H9 (cell line): ENCODE measurements around the gene TMC1. TPM values are rescaled to one million over a fixed set of nuclear protein-coding genes. Genes with fewer than 3 reads are reported as not detected.

ENCODE experiments used
- DNase-seq: peaks from one replicate; pipeline ENCODE4 v3.0.0-alpha.2; 2017
- H2AFZ ChIP-seq: one replicate; pipeline ENCODE4 v1.6.1; 2013; ENCODE audit warnings: mild to moderate bottlenecking, low read length, control low read depth, moderate library complexity
- H2AK5ac ChIP-seq: 2 replicates; pipeline ENCODE4 v1.6.1; 2013; ENCODE audit warnings: low read length, control low read depth, mixed read lengths; ENCODE audit not compliant: insufficient read length
- H2BK120ac ChIP-seq: one replicate; pipeline ENCODE4 v1.6.1; 2013; ENCODE audit warnings: low read depth, mild to moderate bottlenecking, low read length, control low read depth, inconsistent platforms; ENCODE audit not compliant: poor library complexity, severe bottlenecking
- H2BK12ac ChIP-seq: 2 replicates; pipeline ENCODE4 v1.6.1; 2013; ENCODE audit warnings: low read length, control low read depth, mixed read lengths, low read depth; ENCODE audit not compliant: insufficient read length
- H2BK15ac ChIP-seq: 2 replicates; pipeline ENCODE4 v1.6.1; 2013; ENCODE audit warnings: low read depth, low read length, control low read depth
- H2BK20ac ChIP-seq: one replicate; pipeline ENCODE4 v1.6.1; 2013; ENCODE audit warnings: low read depth, mild to moderate bottlenecking, low read length, control low read depth, inconsistent platforms; ENCODE audit not compliant: poor library complexity, severe bottlenecking
- H2BK5ac ChIP-seq: 2 replicates; pipeline ENCODE4 v1.6.1; 2013; ENCODE audit warnings: low read length, control low read depth, mixed read lengths; ENCODE audit not compliant: insufficient read length
- H3K14ac ChIP-seq: 2 replicates; pipeline ENCODE4 v1.6.1; 2013; ENCODE audit warnings: low read length, control low read depth; ENCODE audit not compliant: insufficient read depth
- H3K18ac ChIP-seq: 2 replicates; pipeline ENCODE4 v1.6.1; 2013; ENCODE audit warnings: low read depth, mild to moderate bottlenecking, mixed read lengths, low read length, control low read depth; ENCODE audit not compliant: insufficient read length
- H3K23ac ChIP-seq: 2 replicates; pipeline ENCODE4 v1.6.1; 2013; ENCODE audit warnings: low read length, control low read depth, mixed read lengths, low read depth; ENCODE audit not compliant: insufficient read length
- H3K23me2 ChIP-seq: 2 replicates; pipeline ENCODE4 v1.6.1; 2013; ENCODE audit warnings: low read depth, mild to moderate bottlenecking, mixed read lengths, low read length, control low read depth; ENCODE audit not compliant: insufficient read length, poor library complexity, severe bottlenecking
- H3K27ac ChIP-seq: 2 replicates; pipeline ENCODE4 v1.5.1; 2013; ENCODE audit warnings: low read length, control low read depth, mixed read lengths, low read depth; ENCODE audit not compliant: insufficient read length
- H3K27me3 ChIP-seq: 2 replicates; pipeline ENCODE4 v1.6.1; 2013; ENCODE audit warnings: low read length, control low read depth, inconsistent platforms; ENCODE audit not compliant: insufficient read depth
- H3K4ac ChIP-seq: 2 replicates; pipeline ENCODE4 v1.6.1; 2013; ENCODE audit warnings: low read depth, mild to moderate bottlenecking, control low read depth, inconsistent platforms, low read length, moderate library complexity
- H3K4me1 ChIP-seq: 2 replicates; pipeline ENCODE4 v1.6.1; 2013; ENCODE audit warnings: low read length, control low read depth, inconsistent platforms; ENCODE audit not compliant: insufficient read depth
- H3K4me2 ChIP-seq: 2 replicates; pipeline ENCODE4 v1.6.1; 2013; ENCODE audit warnings: low read length, control low read depth, mixed read lengths; ENCODE audit not compliant: insufficient read length, insufficient read depth
- H3K56ac ChIP-seq: 2 replicates; pipeline ENCODE4 v1.6.1; 2013; ENCODE audit warnings: low read depth, mild to moderate bottlenecking, mixed read lengths, low read length, control low read depth; ENCODE audit not compliant: insufficient read length
- H3K79me1 ChIP-seq: 2 replicates; pipeline ENCODE4 v1.6.1; 2013; ENCODE audit warnings: low read depth, mild to moderate bottlenecking, moderate library complexity, low read length, control low read depth, inconsistent platforms; ENCODE audit not compliant: insufficient read depth, poor library complexity, severe bottlenecking
- H3K79me2 ChIP-seq: 2 replicates; pipeline ENCODE4 v1.6.1; 2013; ENCODE audit warnings: low read length, control low read depth, inconsistent platforms; ENCODE audit not compliant: insufficient read depth
- H3K9ac ChIP-seq: 2 replicates; pipeline ENCODE4 v1.6.1; 2013; ENCODE audit warnings: low read length, control low read depth, mixed read lengths; ENCODE audit not compliant: insufficient read length; ENCODE audit errors: extremely low read depth
- H3K9me3 ChIP-seq: one replicate; pipeline ENCODE4 v1.6.1; 2013; ENCODE audit warnings: low read depth, low read length, inconsistent platforms; ENCODE audit not compliant: control insufficient read depth
- H3T11ph ChIP-seq: one replicate; pipeline ENCODE4 v1.6.1; 2013; ENCODE audit warnings: mild to moderate bottlenecking, low read length, control low read depth, inconsistent platforms
- H4K20me1 ChIP-seq: one replicate; pipeline ENCODE4 v1.6.1; 2013; ENCODE audit not compliant: control insufficient read depth, insufficient read length, insufficient read depth
- H4K5ac ChIP-seq: 2 replicates; pipeline ENCODE4 v1.6.1; 2013; ENCODE audit warnings: low read depth, mild to moderate bottlenecking, mixed read lengths, low read length, control low read depth; ENCODE audit not compliant: insufficient read length
- H4K8ac ChIP-seq: replicated peaks from 2 replicates; pipeline ENCODE4 v1.6.1; 2013; ENCODE audit warnings: low read length, control low read depth, mixed read lengths, low read depth; ENCODE audit not compliant: insufficient read length
- H4K91ac ChIP-seq: 2 replicates; pipeline ENCODE4 v1.6.1; 2013; ENCODE audit warnings: low read depth, mild to moderate bottlenecking, moderate library complexity, mixed read lengths, low read length, control low read depth; ENCODE audit not compliant: insufficient read length
- H3K27ac Mint-ChIP-seq, 3 experiments: 2 replicates in 2 of 3; 3 replicates in 1 of 3; pipeline ENCODE4 v1.8.0; 2020 to 2021; ENCODE audit warnings: mixed read lengths in 3 of 3, mild to moderate bottlenecking in 1 of 3, moderate library complexity in 1 of 3
- H3K27me3 Mint-ChIP-seq: 2 replicates; pipeline ENCODE4 v1.8.0; 2021; ENCODE audit warnings: low read depth, mild to moderate bottlenecking, moderate library complexity, mixed read lengths
- H3K36me3 Mint-ChIP-seq, 3 experiments: 2 replicates in 2 of 3; 3 replicates in 1 of 3; pipeline ENCODE4 v1.8.0; 2020 to 2021; ENCODE audit warnings: low read depth in 3 of 3, mixed read lengths in 3 of 3; ENCODE audit not compliant: insufficient read depth in 1 of 3
- H3K4me1 Mint-ChIP-seq, 2 experiments: 2 replicates each; pipeline ENCODE4 v1.8.0; 2020; ENCODE audit warnings: mixed read lengths in 2 of 2
- H3K4me3 Mint-ChIP-seq, 2 experiments: 2 replicates in 1 of 2; 3 replicates in 1 of 2; pipeline ENCODE4 v1.8.0; 2020 to 2021; ENCODE audit warnings: mild to moderate bottlenecking in 2 of 2, mixed read lengths in 2 of 2, moderate library complexity in 1 of 2
- H3K9me3 Mint-ChIP-seq, 2 experiments: 2 replicates in 1 of 2; 3 replicates in 1 of 2; pipeline ENCODE4 v1.8.0; 2020; ENCODE audit warnings: mild to moderate bottlenecking in 2 of 2, mixed read lengths in 2 of 2, moderate library complexity in 1 of 2
- total RNA-seq: library from RNA; stranded (reverse); gene quantifications from 2 replicates; pipeline ENCODE4 v1.2.1, GENCODE V29; 2021
- TF ChIP-seq, protein P1 (sequence below): fragments of 200-600 bp; sonication (generic); conservative IDR thresholded peaks from 3 replicates; pipeline ENCODE4 v1.8.0; 2021; ENCODE audit warnings: antibody characterized with exemption, mild to moderate bottlenecking

TMC1 gene
- total RNA-seq, 1 experiment from 2014 or later, result 2.4 TPM

DNA sequence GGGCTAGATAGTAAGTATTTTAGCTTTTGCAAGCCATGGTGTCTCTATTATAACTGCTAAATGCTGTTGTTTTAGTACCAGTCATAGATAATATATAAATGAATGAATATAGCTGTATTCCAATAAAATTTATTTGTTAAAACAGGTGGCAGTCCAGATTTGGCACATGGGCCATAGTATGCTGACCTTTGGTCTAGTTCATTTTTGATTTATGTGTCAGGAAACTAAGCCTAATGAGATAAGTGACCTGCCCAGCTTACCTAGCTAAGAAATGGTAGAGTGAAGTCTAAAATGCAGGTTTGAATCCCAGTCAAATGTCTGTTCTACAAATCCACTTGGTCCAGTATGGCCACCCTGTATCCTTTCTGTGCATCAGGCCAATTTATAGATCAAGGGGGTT lies 292.1 kb downstream of the TMC1 start:
- Mint-ChIP-seq H3K27me3 (no peaks in the 10 kb centered on the region), H3K9me3 (no peaks in the 10 kb centered on the region), H3K4me1 (no peaks in the 10 kb centered on the region), H3K4me3 (no peak overlapping the region), H3K36me3 (no peaks in the 10 kb centered on the region), H3K27ac (no peak overlapping the region)
- no peak overlapping the region for H2BK20ac ChIP-seq
- no peak overlapping the region for H2AK5ac ChIP-seq
- H4K5ac ChIP-seq, result no peak overlapping the region
- H3K79me2 ChIP-seq, result no peaks in the 10 kb centered on the region
- no peak overlapping the region for H3K4ac ChIP-seq
- H2BK12ac ChIP-seq, result no peak overlapping the region
- H3K23ac ChIP-seq, result no peak overlapping the region
- H3K9me3 ChIP-seq, result no peaks in the 10 kb centered on the region
- no peak overlapping the region for H3K18ac ChIP-seq
- no peak overlapping the region for H2BK5ac ChIP-seq
- no peak overlapping the region for H4K8ac ChIP-seq
- no peaks in the 10 kb centered on the region for H3K4me1 ChIP-seq
- H3K56ac ChIP-seq, result no peak overlapping the region
- no peaks in the 10 kb centered on the region for H4K20me1 ChIP-seq
- no peaks in the 10 kb centered on the region for H3K79me1 ChIP-seq
- H4K91ac ChIP-seq, result no peak overlapping the region
- H3K27ac ChIP-seq, result no peak overlapping the region
- no peak overlapping the region for H2BK120ac ChIP-seq
- no peak overlapping the region for H3K9ac ChIP-seq
- TF ChIP-seq, protein P1, sequence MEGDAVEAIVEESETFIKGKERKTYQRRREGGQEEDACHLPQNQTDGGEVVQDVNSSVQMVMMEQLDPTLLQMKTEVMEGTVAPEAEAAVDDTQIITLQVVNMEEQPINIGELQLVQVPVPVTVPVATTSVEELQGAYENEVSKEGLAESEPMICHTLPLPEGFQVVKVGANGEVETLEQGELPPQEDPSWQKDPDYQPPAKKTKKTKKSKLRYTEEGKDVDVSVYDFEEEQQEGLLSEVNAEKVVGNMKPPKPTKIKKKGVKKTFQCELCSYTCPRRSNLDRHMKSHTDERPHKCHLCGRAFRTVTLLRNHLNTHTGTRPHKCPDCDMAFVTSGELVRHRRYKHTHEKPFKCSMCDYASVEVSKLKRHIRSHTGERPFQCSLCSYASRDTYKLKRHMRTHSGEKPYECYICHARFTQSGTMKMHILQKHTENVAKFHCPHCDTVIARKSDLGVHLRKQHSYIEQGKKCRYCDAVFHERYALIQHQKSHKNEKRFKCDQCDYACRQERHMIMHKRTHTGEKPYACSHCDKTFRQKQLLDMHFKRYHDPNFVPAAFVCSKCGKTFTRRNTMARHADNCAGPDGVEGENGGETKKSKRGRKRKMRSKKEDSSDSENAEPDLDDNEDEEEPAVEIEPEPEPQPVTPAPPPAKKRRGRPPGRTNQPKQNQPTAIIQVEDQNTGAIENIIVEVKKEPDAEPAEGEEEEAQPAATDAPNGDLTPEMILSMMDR, result no peak
- no peak overlapping the region for H3K4me2 ChIP-seq
- H2AFZ ChIP-seq, result no peak overlapping the region
- DNase-seq, result no peak
- no peaks in the 10 kb centered on the region for H3K27me3 ChIP-seq
- no peaks in the 10 kb centered on the region for H3K23me2 ChIP-seq
- no peak overlapping the region for H3T11ph ChIP-seq
- no peak overlapping the region for H2BK15ac ChIP-seq
- H3K14ac ChIP-seq, result no peak overlapping the region
